G401.6 (cell line): ENCODE results near the gene SLAIN2.
"Not testable (repeated sequence)": the region's sequence is repeated elsewhere in the genome, so short reads cannot be mapped to it uniquely, and the experiment has no call there.

Source experiments
- FAIRE-seq: peaks from 2 replicates; lab custom pipeline; 2012; peaks lifted over from hg19 to GRCh38; lab: Jason Lieb, UNC

Gene SLAIN2

DNA sequence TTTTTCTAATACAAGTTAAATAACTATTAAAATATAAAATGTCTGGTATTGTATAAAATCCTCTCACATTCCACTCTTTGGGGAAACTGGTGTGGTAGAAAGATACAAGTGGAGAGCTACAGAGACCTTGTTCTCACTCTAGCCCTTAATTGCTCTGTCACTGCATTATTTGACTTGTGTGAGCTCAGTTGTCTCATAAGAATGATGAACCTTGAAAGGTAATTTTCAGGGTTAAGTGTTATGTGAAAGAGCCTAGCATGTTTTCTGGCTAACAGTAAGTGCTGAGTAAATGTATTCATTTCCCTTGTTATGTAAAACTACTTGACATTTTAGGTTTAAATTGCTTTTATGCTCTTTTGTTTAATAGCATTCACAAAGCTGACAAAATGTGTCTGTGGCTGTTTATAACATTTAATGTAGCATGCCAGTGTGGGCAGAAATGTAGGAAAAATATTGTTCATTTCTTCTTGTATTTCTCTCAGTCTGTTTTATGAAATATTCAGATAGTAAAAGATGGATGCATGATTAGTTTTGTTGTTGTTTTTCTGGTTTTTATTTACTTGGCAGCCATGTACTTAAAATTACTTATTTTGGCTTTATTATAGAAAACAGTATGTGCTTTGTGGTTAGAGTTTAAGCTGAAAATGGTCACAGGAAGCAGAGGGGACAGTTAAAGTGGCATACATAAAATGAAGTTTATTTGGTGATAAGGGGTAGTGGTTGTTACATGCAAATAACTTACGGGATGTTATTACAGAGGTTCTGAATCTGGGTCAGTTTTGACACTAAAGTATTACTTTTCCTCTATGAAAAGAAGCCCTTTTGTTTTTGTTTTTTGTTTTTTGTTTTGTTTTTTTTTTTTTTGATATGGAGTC lies 29.2 kb downstream of the SLAIN2 start:
- FAIRE-seq: no peak

DNA sequence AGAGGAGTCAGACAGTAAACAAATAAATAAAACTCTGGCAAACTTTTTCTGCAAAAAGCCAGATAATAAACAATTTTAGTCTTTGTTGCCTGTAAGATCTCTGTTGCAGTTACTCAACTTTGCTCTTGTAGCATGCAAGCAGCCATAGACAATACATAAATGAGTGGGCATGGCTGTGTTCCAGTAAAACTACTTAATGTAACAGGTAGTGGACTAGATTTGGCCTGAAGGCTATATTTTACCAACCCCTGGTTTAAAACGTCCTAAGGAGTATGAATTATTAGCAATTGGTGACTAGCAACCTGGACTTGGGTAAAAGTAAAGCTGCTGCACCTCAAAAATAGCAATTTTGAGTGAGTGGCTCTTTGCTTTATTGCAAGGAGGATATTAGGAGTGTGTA lies 30.9 kb downstream of the SLAIN2 start:
- FAIRE-seq: no peak

DNA sequence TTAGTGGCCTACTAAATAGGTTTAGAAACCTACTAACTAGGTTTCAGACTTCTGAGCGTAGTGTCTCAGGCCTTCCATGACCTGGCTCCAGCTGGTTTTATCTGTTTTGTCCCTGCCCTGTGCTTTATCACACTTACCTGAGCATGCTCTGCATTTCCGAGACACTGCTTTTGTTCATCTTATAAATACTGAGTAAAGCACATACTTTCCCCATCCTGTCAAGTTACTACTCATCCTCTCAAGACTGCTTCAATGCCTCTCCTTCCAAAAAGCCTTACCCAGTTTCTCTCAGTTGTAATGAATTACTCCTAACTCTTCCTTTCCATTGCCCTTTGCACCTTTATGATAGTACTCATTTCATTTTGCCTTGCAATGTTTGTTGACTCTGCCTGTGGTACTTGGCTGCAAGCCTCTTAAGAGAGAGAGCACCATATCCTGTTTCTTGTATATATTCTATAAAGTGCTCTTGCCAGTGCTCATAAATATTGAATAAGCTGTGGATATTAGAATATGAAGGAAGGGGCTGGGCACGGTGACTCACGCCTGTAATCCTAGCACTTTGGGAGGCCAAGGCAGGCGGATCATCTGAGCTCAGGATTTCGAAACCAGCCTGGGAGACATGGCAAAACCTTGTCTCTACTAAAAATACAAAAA lies 34.4 kb downstream of the SLAIN2 start:
- FAIRE-seq: no peak

DNA sequence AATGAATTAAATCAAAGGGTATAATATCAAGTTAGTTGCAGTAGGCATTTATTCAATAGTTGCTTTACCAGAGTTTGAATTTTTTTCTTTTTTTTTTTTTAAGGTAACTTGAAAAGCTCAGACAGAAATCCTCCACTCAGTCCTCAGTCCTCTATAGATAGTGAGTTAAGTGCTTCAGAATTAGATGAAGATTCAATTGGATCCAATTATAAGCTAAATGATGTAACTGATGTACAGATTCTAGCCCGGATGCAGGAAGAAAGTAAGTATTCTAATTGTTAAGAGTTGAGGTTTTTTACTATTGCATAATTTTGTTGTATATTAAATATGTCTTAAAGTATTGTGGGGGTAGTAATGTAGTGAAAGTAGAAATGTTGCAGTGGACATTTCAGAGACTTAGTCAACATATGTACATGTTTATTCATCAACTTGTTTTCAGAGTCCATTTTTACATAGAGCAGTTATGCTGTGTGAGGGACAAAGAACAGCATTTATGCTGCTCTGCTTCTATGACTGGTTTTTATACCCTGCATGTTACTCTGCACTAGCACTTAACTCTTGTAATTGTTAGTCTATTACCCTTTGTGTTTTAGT lies 38.4 kb downstream of the SLAIN2 start:
- FAIRE-seq: no peak

DNA sequence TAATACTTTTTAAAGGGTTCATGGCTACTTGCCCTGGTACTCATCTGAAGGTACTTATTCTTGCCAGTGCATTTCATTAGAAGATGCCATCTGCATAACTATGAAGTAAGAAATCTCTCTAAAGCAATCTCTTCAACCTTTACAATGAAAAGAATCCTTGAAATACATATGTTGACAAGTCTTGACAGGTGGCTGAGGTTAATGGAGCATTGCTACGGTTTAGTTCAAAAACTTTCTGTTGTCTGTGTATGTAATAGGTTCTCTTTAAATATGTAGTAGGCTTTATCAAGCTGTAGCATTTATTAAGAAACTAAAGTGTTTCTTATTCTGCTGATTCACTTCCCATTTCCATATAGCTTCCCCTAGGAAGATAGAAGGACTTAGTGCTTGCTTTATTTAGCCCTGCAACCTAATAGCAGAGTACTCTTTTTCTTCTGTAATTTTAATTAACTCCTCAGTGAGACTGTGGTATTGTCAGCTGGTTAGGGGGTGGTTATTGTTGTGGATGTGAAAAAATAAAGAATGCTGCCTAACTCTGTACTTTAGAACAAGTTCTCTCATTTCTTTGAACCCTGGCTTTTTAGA lies 39.3 kb downstream of the SLAIN2 start:
- FAIRE-seq: no peak

- no peak for FAIRE-seq
These were observed 47.3 kb downstream of the SLAIN2 start for GRCh38 chr4:48388525-48389154.

- FAIRE-seq: no peak
These were observed 54.7 kb downstream of the SLAIN2 start for GRCh38 chr4:48396043-48396442.

DNA sequence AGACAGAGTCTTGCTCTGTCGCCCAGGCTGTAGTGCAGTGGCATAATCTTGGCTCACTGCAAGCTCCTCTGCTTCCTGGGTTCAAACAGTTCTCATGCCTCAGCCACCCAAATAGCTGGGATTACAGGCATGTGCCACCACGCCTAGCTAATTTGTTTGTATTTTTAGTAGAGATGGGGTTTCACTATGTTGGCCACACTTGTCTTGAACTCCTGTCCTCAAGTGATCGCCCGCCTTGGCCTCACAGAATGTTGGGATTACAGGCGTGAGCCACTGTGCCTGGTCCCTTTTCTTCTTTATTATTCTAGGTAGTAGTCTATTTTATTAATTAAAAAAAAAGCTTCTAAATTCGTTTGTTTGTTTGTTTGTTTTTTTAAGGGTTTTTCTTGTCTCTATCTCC lies 59.1 kb downstream of the SLAIN2 start:
- FAIRE-seq: no peak

GRCh38 chr4:48403358-48403757 lies 62.0 kb downstream of the SLAIN2 start:
- FAIRE-seq: no peak

- FAIRE-seq: no peak
These were observed 62.5 kb downstream of the SLAIN2 start for GRCh38 chr4:48403779-48404178.

DNA sequence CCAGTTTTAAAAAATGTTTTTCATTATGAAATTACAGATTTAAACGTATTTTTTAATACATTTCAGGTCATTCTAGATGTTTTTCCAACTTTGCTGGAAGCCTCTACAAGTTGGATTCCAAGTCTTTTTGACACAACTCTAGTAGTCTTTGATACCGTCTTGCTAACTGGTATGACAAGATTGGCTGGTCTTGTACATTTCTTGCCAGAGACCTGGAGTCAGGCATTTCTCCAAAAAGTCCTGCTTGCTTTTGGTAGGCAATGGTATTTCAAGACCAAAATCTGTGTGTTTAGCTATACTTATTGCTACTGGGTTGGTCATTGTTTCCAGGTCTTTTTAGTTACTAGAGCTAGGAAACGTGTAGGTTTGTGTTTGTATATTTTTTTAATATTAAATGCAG lies 64.6 kb downstream of the SLAIN2 start:
- FAIRE-seq: no peak

DNA sequence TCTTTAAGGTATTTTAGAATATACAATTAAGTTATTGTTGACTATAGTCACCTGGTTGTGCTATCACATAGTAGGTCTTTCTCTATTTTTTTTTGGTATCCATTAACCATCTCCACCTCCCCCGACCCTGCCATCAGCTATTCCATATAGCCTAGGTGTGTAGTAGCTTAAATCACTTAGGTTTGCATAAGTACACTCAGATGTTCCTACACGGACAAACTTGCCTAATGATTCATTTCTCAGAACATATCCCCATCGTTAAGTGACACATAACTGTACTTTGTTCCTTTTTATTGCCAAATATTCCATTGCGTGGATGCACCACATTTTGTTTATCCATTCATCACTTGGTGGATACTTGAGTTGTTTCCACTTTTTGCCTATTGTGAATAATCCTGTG lies 67.9 kb downstream of the SLAIN2 start:
- FAIRE-seq: no peak

- no peak for FAIRE-seq
These were observed 69.5 kb downstream of the SLAIN2 start for GRCh38 chr4:48410812-48411211.

GRCh38 chr4:48420144-48420543 lies 78.8 kb downstream of the SLAIN2 start:
- FAIRE-seq: no peak

DNA sequence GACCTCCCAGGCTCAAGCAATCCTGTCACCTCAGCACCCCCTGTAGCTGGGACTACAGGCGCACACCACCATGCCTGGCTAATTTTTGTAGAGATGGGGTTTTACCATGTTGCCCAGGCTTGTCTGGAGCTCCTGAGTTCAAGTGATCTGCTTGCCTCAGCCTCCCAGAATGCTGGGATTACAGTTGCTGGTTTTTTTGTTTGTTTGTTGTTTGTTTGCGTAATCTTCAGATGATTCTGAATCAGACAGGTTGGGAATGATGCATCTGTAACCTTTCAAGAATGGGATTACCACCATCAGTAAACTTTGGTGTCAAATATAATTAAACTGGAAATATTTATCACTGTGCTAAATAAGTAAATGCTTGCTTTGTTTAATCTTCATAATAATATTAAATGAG lies 79.8 kb downstream of the SLAIN2 start:
- no peak for FAIRE-seq

- no peak for FAIRE-seq
These were observed 87.6 kb downstream of the SLAIN2 start for GRCh38 chr4:48428926-48429325.

DNA sequence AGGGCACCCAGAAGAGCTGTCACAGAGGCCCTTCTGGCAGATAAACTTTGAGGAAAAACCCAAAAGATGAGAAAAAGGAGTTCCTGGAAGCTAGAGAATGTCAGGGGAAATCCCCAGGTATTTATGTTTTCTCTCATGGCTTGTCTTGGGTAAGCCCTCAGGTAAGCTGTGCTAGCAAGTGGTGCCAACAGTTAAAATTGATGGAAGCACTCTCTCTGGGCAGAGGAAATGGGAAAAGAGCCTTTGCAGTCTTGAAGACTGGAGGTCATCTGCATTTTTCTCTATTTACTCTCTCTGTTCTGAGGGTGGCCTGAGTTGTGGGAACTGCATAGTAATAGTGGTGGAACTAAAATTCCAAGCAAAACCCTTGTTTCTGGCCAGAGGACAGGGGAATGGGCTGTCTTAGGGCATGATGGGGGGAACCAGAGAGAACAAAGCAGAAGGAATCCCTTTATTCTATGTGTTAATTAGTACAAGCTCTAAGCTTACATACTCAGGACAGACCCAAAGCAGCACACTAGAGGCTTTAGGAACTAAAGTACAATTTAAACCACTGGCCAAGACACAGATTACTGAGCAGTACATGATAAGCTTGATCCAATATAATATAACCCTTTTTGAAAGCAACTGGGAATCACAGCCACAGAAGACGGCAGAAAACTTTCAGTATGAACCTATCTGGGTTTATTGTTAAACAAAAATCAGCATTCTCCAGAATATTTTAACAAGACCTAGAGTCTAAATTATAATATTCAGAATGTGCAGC lies 88.6 kb downstream of the SLAIN2 start:
- FAIRE-seq: no peak

DNA sequence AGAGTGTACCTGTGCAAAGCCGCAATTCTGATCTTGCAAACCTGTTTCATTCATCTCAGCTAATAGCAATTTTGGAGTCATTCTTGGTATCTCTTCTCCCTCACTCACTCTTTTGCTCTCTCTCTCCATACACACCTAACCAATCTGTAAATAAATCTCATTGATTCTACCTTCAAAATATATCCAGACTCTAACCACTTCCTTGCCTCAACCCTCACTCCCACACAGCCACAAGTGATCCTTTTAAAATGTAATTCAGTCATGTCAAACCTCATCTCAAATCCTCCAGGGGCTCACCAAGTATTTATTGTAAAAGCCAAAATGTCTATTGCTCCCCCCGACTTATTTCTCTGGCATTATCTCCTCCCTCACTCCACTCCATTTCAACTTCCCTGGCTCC lies 90.1 kb downstream of the SLAIN2 start:
- FAIRE-seq: no peak

DNA sequence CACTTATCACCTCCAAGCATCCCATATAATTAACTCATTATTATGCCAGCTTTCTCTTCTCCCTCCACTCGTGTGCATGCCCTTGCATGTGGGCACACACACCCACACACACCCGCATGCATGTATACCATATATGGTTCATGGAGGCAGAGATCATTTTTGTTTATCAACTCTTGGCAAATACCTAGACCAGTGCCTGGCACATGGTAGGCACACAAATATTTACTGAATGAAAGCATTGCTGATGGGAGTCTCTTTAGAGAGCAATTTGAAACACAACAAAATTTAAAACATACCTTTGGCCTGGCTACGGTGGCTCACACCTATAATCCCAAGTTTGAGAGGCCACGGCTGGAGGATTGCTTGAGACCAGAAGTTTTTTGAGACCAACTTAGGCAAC lies 90.7 kb downstream of the SLAIN2 start:
- no peak for FAIRE-seq

GRCh38 chr4:48436318-48436717 lies 95.0 kb downstream of the SLAIN2 start:
- FAIRE-seq: no peak

GRCh38 chr4:48439988-48440387 lies 98.7 kb downstream of the SLAIN2 start:
- FAIRE-seq: no peak

GRCh38 chr4:48440914-48441313 lies 99.6 kb downstream of the SLAIN2 start:
- FAIRE-seq: not testable (repeated sequence)
